Fibroblast of lung (primary cell): ENCODE measurements around the gene HAUS8. TPM values are rescaled to one million over a fixed set of nuclear protein-coding genes. Genes with fewer than 3 reads are reported as not detected.

ENCODE experiments used
- DNase-seq, 2 donors: peaks; one replicate each; pipeline versions ENCODE4 v3.0.0 to v3.0.0-alpha.2; 2010; ENCODE audit warnings: low read depth in 2 of 2
- H2AFZ ChIP-seq: 2 replicates; pipeline ENCODE4 v1.5.1; 2012; ENCODE audit warnings: low read length, control low read depth, inconsistent platforms
- H3K27ac ChIP-seq: 2 replicates; pipeline ENCODE4 v1.5.1; 2011; ENCODE audit warnings: low read length, control low read depth; ENCODE audit not compliant: insufficient read depth
- H3K27me3 ChIP-seq: 2 replicates; pipeline ENCODE4 v1.5.1; 2011; ENCODE audit warnings: mild to moderate bottlenecking, low read length; ENCODE audit not compliant: control insufficient read depth, insufficient read depth
- H3K36me3 ChIP-seq: 2 replicates; pipeline ENCODE4 v1.5.1; 2011; ENCODE audit warnings: low read length; ENCODE audit not compliant: control insufficient read depth, insufficient read depth
- H3K4me1 ChIP-seq: 2 replicates; pipeline ENCODE4 v1.5.1; 2011; ENCODE audit warnings: low read length; ENCODE audit not compliant: control insufficient read depth, insufficient read depth; ENCODE audit errors: extremely low read depth
- H3K4me2 ChIP-seq: 2 replicates; pipeline ENCODE4 v1.5.1; 2011; ENCODE audit warnings: low read length, control low read depth; ENCODE audit not compliant: insufficient read depth; ENCODE audit errors: extremely low read depth
- H3K4me3 ChIP-seq, 4 experiments: fragments of 200-600 bp in 1 of 4; sonication (generic) in 1 of 4; replicated peaks in 1 of 4; 2 replicates each; pipeline ENCODE4 v1.5.1; 2011 to 2016; ENCODE audit warnings: low read length in 4 of 4, low read depth in 3 of 4, mild to moderate bottlenecking in 3 of 4, control low read depth in 2 of 4, inconsistent platforms in 1 of 4, mixed read lengths in 1 of 4; ENCODE audit not compliant: insufficient read depth in 1 of 4; ENCODE audit errors: control extremely low read depth in 1 of 4
- H3K79me2 ChIP-seq: 2 replicates; pipeline ENCODE4 v1.5.1; 2012; ENCODE audit warnings: mild to moderate bottlenecking, low read length, inconsistent platforms; ENCODE audit not compliant: control insufficient read depth, insufficient read depth
- H3K9ac ChIP-seq: 2 replicates; pipeline ENCODE4 v1.5.1; 2011; ENCODE audit warnings: mild to moderate bottlenecking, low read length, control low read depth; ENCODE audit not compliant: insufficient read depth
- H3K9me3 ChIP-seq: 2 replicates; pipeline ENCODE4 v1.5.1; 2012; ENCODE audit warnings: low read depth, low read length; ENCODE audit not compliant: control insufficient read depth, insufficient read depth
- H4K20me1 ChIP-seq: 2 replicates; pipeline ENCODE4 v1.5.1; 2011; ENCODE audit warnings: low read length; ENCODE audit not compliant: control insufficient read depth, insufficient read depth; ENCODE audit errors: extremely low read depth
- EZH2 ChIP-seq: IDR thresholded peaks from 2 replicates; pipeline ENCODE4 v1.5.1; 2012; ENCODE audit warnings: low read length, control low read depth, mild to moderate bottlenecking; ENCODE audit errors: missing control alignments
- polyA plus RNA-seq, 2 donors: library from polyadenylated mRNA; depleted of rRNA in 1 of 2; stranded (reverse) in 1 of 2; unstranded in 1 of 2; fragments of >200 nt; gene quantifications; 2 replicates each; pipeline ENCODE4 v1.2.1, GENCODE V29; 2011 to 2012; ENCODE audit warnings: missing spikeins in 1 of 2
- total RNA-seq: library from RNA; depleted of rRNA; stranded (reverse); fragments of >200 nt; gene quantifications from 2 replicates; pipeline ENCODE4 v1.2.1, GENCODE V29; 2014
- TF ChIP-seq, protein P1 (sequence below), 2 donors: IDR thresholded peaks in 1 of 2; conservative IDR thresholded peaks in 1 of 2; 1 replicate in 1 of 2; 2 replicates in 1 of 2; pipeline ENCODE4 v1.5.1; 2011 to 2012; ENCODE audit warnings: low read length in 2 of 2, control low read depth in 1 of 2, inconsistent platforms in 1 of 2, low read depth in 1 of 2, mild to moderate bottlenecking in 1 of 2

Gene HAUS8
- total and polyA plus RNA-seq, 2 donors (not counting 1 experiment from before 2014, with no cell fraction given): 2.0 to 6.7 TPM

DNA sequence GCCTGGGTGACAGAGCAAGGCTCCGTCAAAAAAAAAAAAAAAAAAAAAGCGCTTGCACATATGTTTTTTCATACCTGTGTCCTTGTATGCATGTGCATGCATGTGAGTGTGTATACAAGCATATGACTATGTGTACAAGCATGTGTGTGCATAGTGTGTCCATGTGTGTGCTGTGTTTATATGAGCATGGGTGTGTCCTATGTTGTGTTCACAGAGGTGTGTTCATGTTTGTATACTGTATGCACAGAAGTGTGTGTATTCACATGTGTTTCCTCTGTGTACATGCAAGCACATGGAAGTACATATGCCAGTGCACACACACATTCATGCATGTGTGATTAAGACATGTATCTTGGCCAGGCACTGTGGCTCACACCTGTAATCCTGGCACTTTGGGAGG is 17.4 kb upstream of the HAUS8 start:
- DNase-seq: no peak
- Histone ChIP-seq H3K4me2 (no peak overlapping the region), H3K9me3 (no peaks in the 10 kb centered on the region), H3K4me1 (peaks cover 40% of the 10 kb centered on the region), H2AFZ (no peak overlapping the region), H3K9ac (no peak overlapping the region), H3K27me3 (no peaks in the 10 kb centered on the region), H4K20me1 (no peaks in the 10 kb centered on the region), H3K36me3 (no peaks in the 10 kb centered on the region), H3K79me2 (peaks cover 84% of the 10 kb centered on the region), H3K4me3 (no peak overlapping the region), H3K27ac (no peak overlapping the region)
- no peak for TF ChIP-seq EZH2
- TF ChIP-seq, protein P1, sequence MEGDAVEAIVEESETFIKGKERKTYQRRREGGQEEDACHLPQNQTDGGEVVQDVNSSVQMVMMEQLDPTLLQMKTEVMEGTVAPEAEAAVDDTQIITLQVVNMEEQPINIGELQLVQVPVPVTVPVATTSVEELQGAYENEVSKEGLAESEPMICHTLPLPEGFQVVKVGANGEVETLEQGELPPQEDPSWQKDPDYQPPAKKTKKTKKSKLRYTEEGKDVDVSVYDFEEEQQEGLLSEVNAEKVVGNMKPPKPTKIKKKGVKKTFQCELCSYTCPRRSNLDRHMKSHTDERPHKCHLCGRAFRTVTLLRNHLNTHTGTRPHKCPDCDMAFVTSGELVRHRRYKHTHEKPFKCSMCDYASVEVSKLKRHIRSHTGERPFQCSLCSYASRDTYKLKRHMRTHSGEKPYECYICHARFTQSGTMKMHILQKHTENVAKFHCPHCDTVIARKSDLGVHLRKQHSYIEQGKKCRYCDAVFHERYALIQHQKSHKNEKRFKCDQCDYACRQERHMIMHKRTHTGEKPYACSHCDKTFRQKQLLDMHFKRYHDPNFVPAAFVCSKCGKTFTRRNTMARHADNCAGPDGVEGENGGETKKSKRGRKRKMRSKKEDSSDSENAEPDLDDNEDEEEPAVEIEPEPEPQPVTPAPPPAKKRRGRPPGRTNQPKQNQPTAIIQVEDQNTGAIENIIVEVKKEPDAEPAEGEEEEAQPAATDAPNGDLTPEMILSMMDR (conservative IDR thresholded peaks at IDR 0.05 in 1 of 2, IDR thresholded peaks at IDR 0.05 in 1 of 2; ENCODE audit: low read depth in 1 of 2, low read length in 2 of 2): no peak

DNA sequence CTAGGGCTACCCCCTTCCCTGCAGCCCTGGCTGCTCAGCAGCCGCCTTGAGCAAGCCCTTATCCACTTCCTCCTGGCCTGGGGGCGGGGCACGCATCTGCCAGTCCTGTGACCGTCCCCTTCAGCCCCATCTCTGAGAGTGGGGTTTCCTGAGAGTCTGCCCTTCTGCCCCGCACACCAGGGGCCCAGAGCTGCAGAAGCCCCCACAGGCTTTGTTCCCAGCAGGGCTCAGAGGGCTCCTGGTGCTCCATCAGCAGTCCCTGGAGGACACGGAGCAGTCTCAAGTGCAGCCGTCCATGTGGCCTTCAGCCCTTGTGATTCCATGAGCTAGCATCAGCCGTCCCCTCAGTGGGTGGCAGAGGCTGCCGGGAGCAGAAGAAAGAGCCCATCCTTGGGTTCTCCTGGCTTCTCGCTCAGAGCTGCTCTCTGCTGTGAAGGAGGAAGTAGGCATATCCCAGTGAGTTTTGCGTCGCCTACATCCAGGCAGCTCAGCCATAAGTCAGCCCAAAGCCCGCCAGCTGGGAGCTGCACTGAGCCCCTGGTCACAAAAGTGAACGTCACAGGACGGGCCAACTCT is 16.6 kb upstream of the HAUS8 start:
- H2AFZ ChIP-seq: no peak overlapping the region
- no peak overlapping the region for H3K27ac ChIP-seq
- TF ChIP-seq EZH2: no peak
- TF ChIP-seq, protein P1 (conservative IDR thresholded peaks at IDR 0.05 in 1 of 2, IDR thresholded peaks at IDR 0.05 in 1 of 2; ENCODE audit: low read depth in 1 of 2, low read length in 2 of 2): no peak
- H3K4me1 ChIP-seq: peaks cover 34% of the 10 kb centered on the region
- H3K36me3 ChIP-seq: no peaks in the 10 kb centered on the region
- H3K4me2 ChIP-seq: no peak overlapping the region
- no peak for DNase-seq
- H3K9ac ChIP-seq: no peak overlapping the region
- no peak overlapping the region for H3K4me3 ChIP-seq
- peaks cover 84% of the 10 kb centered on the region for H3K79me2 ChIP-seq
- H4K20me1 ChIP-seq: no peaks in the 10 kb centered on the region
- H3K27me3 ChIP-seq: no peaks in the 10 kb centered on the region
- H3K9me3 ChIP-seq: no peaks in the 10 kb centered on the region

DNA sequence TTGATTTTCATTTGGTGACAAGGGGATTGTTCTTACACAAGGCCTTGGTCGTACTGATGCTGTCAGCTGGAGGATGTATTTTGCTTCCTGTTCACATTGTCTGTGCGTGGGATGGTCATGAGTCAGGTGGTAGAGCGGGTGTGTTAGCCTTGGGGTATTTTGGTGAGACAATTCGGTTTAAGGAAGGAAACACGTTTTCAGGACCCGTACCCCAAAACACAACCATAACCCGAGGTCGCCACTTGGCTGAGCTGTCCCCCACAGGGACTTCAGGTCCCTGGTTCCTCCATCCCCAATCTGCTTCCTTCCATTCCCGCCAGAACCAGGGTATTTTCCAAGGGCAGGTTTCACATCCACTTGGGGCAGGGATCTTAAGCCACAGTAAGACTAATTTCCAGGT is 15.3 kb upstream of the HAUS8 start:
- peak overlapping the region; percentile 71 for H3K27ac ChIP-seq
- peak in 1 of 2 donors; percentile 73 for DNase-seq
- no peaks in the 10 kb centered on the region for H3K36me3 ChIP-seq
- H3K4me3 ChIP-seq: no peak overlapping the region
- H3K9ac ChIP-seq: no peak overlapping the region
- no peaks in the 10 kb centered on the region for H4K20me1 ChIP-seq
- H3K4me1 ChIP-seq: peaks cover 34% of the 10 kb centered on the region
- H3K4me2 ChIP-seq: no peak overlapping the region
- no peaks in the 10 kb centered on the region for H3K27me3 ChIP-seq
- H3K9me3 ChIP-seq: no peaks in the 10 kb centered on the region
- H2AFZ ChIP-seq: no peak overlapping the region
- peaks cover 86% of the 10 kb centered on the region for H3K79me2 ChIP-seq
- no peak for TF ChIP-seq EZH2
- TF ChIP-seq, protein P1 (conservative IDR thresholded peaks at IDR 0.05 in 1 of 2, IDR thresholded peaks at IDR 0.05 in 1 of 2; ENCODE audit: low read depth in 1 of 2, low read length in 2 of 2): no peak
